Caco-2 (cell line): Measurements from ENCODE around the gene AGR2. TPM values are rescaled to one million over a fixed set of nuclear protein-coding genes. Genes with fewer than 3 reads are reported as not detected.
A peak's percentile ranks its signal among the peaks of the same experiment; 100 is the strongest.

Source experiments
- BruUV-seq: library from RNA; stranded (reverse); fragments of 400-500 nt; replicated peaks from 2 replicates; lab custom pipeline; 2021; lab: Mats Ljungman, UMichigan
- CTCF ChIA-PET: fragments of 300-600 bp; sonication (Branson Sonifier 250); formaldehyde crosslinking; loops from one replicate; lab custom pipeline; 2022; ENCODE audit warnings: antibody characterized with exemption; lab: Charles Lee
- POLR2A ChIA-PET: fragments of 300-600 bp; sonication (Branson Sonifier 250); formaldehyde crosslinking; loops from one replicate; lab custom pipeline; 2022; ENCODE audit warnings: antibody characterized with exemption; lab: Charles Lee
- DNase-seq, 2 experiments: peaks; one replicate each; pipeline versions ENCODE4 v3.0.0 to v3.0.0-alpha.2; 2020 to 2022
- H3K27me3 ChIP-seq: replicated peaks from 2 replicates; pipeline ENCODE4 v1.6.0; 2011; ENCODE audit warnings: low read length; ENCODE audit not compliant: control insufficient read depth, insufficient read depth
- H3K36me3 ChIP-seq: 2 replicates; pipeline ENCODE4 v1.5.1; 2011; ENCODE audit warnings: low read length; ENCODE audit not compliant: control insufficient read depth, insufficient read depth
- H3K4me1 ChIP-seq: fragments of 250-450 bp; sonication (Bioruptor Pico); 2 replicates; pipeline ENCODE4 v1.5.1; 2020; ENCODE audit warnings: mild to moderate bottlenecking
- H3K4me3 ChIP-seq: 2 replicates; pipeline ENCODE4 v1.5.1; 2011; ENCODE audit warnings: low read depth, mild to moderate bottlenecking, control low read depth, low read length
- H3K9me3 ChIP-seq: fragments of 250-450 bp; sonication (Bioruptor Pico); 2 replicates; pipeline ENCODE4 v1.5.1; 2020; ENCODE audit warnings: mild to moderate bottlenecking, moderate library complexity
- H3K27ac Mint-ChIP-seq: one replicate; pipeline ENCODE4 v1.8.0; 2022; ENCODE audit warnings: mixed read lengths; ENCODE audit not compliant: unreplicated experiment
- H3K27me3 Mint-ChIP-seq: one replicate; pipeline ENCODE4 v1.8.0; 2022; ENCODE audit warnings: mixed read lengths; ENCODE audit not compliant: insufficient read depth, unreplicated experiment
- H3K36me3 Mint-ChIP-seq: one replicate; pipeline ENCODE4 v1.8.0; 2022; ENCODE audit warnings: mild to moderate bottlenecking, mixed read lengths; ENCODE audit not compliant: insufficient read depth, unreplicated experiment
- H3K4me1 Mint-ChIP-seq: one replicate; pipeline ENCODE4 v1.8.0; 2022; ENCODE audit warnings: low read depth, mixed read lengths; ENCODE audit not compliant: unreplicated experiment
- H3K4me3 Mint-ChIP-seq: one replicate; pipeline ENCODE4 v1.8.0; 2022; ENCODE audit warnings: mild to moderate bottlenecking, moderate library complexity, mixed read lengths; ENCODE audit not compliant: unreplicated experiment
- H3K9me3 Mint-ChIP-seq: one replicate; pipeline ENCODE4 v1.8.0; 2022; ENCODE audit warnings: mixed read lengths; ENCODE audit not compliant: unreplicated experiment
- intact Hi-C: fragments of 100-400 bp; cut with micrococcal nuclease; formaldehyde crosslinking; loops from one replicate; pipeline ENCODE4 v1.10.0; 2022; ENCODE audit not compliant: unreplicated experiment
- total RNA-seq: library from RNA; stranded (reverse); gene quantifications from 2 replicates; pipeline ENCODE4 v1.2.3, GENCODE V29; 2022
- TF ChIP-seq, protein P1 (sequence below), 2 experiments: fragments of 200-600 bp in 1 of 2; IDR thresholded peaks; 1 replicate in 1 of 2; 2 replicates in 1 of 2; pipeline versions ENCODE4 v1.5.1 to v1.8.0; 2011 to 2022; ENCODE audit warnings: antibody characterized with exemption in 1 of 2, control low read depth in 1 of 2, inconsistent platforms in 1 of 2, low read depth in 1 of 2, low read length in 1 of 2, mild to moderate bottlenecking in 1 of 2, moderate library complexity in 1 of 2; ENCODE audit not compliant: insufficient read depth in 1 of 2, severe bottlenecking in 1 of 2, unreplicated experiment in 1 of 2

Gene AGR2
- total RNA-seq, 1 experiment from 2014 or later = 343 TPM

DNA sequence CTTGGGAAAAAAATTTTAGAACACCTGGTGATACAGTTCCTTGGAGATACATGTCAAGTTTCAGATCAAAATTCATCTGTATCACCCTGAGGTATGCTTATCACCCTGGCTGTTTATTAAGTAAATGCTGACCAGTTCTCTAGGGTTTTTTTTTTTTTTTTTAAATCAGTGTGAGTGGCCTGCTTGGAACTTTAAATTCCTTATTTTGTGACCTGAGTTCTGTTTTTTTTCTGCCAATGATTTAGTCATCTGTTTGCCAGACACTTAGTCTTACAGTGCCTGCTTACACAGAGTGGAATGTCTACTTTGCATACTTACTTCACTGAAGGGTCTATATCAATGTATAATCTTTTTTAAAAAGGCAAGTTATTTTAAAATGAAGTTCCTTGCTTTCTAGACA lies 49.4 kb downstream of the AGR2 start:
- TF ChIP-seq, protein P1, sequence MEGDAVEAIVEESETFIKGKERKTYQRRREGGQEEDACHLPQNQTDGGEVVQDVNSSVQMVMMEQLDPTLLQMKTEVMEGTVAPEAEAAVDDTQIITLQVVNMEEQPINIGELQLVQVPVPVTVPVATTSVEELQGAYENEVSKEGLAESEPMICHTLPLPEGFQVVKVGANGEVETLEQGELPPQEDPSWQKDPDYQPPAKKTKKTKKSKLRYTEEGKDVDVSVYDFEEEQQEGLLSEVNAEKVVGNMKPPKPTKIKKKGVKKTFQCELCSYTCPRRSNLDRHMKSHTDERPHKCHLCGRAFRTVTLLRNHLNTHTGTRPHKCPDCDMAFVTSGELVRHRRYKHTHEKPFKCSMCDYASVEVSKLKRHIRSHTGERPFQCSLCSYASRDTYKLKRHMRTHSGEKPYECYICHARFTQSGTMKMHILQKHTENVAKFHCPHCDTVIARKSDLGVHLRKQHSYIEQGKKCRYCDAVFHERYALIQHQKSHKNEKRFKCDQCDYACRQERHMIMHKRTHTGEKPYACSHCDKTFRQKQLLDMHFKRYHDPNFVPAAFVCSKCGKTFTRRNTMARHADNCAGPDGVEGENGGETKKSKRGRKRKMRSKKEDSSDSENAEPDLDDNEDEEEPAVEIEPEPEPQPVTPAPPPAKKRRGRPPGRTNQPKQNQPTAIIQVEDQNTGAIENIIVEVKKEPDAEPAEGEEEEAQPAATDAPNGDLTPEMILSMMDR (IDR thresholded peaks at IDR 0.05; ENCODE audit: insufficient read depth in 1 of 2, low read depth in 1 of 2, low read length in 1 of 2, severe bottlenecking in 1 of 2, unreplicated experiment in 1 of 2) = no peak
- BruUV-seq = no TSS peak
- Mint-ChIP-seq H3K27me3 (no peaks in the 10 kb centered on the region), H3K9me3 (no peaks in the 10 kb centered on the region), H3K4me3 (peak overlapping the region; percentile 92), H3K36me3 (peaks cover 27% of the 10 kb centered on the region), H3K4me1 (peaks cover 34% of the 10 kb centered on the region), H3K27ac (peak overlapping the region; percentile 84)
- POLR2A ChIA-PET = interaction anchor here (0.7 to 1.7 kb wide), 2 partner anchors 17 to 53 kb away, joined by 3 to 4 read pairs; no protein-coding TSS in a partner anchor
- H3K4me3 ChIP-seq = peak overlapping the region; percentile 91
- DNase-seq = no peak
- H3K4me1 ChIP-seq = peaks cover 28% of the 10 kb centered on the region
- CTCF ChIA-PET = no interaction called here
- intact Hi-C loops = loop anchor here (2.0 kb wide), 1 partner anchor 91 kb away; no protein-coding TSS in a partner anchor
- no peaks in the 10 kb centered on the region; the same call in 1 of the 2 replicates for H3K36me3 ChIP-seq
- H3K9me3 ChIP-seq = no peaks in the 10 kb centered on the region
- no peaks in the 10 kb centered on the region for H3K27me3 ChIP-seq

DNA sequence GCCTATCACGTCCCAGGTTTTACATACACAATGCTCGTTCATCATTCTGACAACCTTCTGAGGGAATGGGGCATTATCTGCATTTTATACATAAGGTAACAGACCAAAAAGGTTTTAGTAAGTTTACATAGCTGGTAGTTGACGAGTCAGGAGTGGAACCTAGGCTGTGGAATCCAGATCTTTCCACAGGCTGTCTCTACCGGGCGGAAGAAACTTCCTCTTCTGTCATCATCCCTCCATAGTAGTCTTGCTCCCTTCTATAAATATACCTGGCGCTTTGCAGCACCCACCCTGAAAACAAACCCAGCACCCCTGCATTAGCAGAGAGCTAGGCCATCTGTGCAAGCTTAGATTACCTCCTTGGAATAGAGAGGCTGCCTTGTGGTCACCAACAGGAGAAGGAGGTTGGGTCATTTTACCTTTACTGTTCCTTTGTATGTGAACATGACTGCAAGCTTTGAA lies 49.9 kb downstream of the AGR2 start:
- peak in 1 of 2 experiments; percentile 16 for DNase-seq
- Histone ChIP-seq H3K9me3 (no peaks in the 10 kb centered on the region), H3K4me1 (peaks cover 26% of the 10 kb centered on the region), H3K27me3 (no peaks in the 10 kb centered on the region), H3K4me3 (peak overlapping the region; percentile 91), H3K36me3 (no peaks in the 10 kb centered on the region; the same call in 1 of the 2 replicates)
- no peaks in the 10 kb centered on the region for H3K9me3 Mint-ChIP-seq
- CTCF ChIA-PET = no interaction called here
- intact Hi-C loops = loop anchor here (2.0 to 5.0 kb wide), 2 partner anchors 92 to 158 kb away; no protein-coding TSS in a partner anchor
- peak overlapping the region; percentile 92 for H3K4me3 Mint-ChIP-seq
- POLR2A ChIA-PET = interaction anchor here (1.7 kb wide), 1 partner anchor 17 kb away, joined by 4 read pairs; no protein-coding TSS in a partner anchor
- H3K36me3 Mint-ChIP-seq = peaks cover 22% of the 10 kb centered on the region
- BruUV-seq = TSS peak; percentile 45
- peak overlapping the region; percentile 84 for H3K27ac Mint-ChIP-seq
- no peaks in the 10 kb centered on the region for H3K27me3 Mint-ChIP-seq
- H3K4me1 Mint-ChIP-seq = peaks cover 29% of the 10 kb centered on the region
- TF ChIP-seq, protein P1 (IDR thresholded peaks at IDR 0.05; ENCODE audit: insufficient read depth in 1 of 2, low read depth in 1 of 2, low read length in 1 of 2, severe bottlenecking in 1 of 2, unreplicated experiment in 1 of 2) = no peak

DNA sequence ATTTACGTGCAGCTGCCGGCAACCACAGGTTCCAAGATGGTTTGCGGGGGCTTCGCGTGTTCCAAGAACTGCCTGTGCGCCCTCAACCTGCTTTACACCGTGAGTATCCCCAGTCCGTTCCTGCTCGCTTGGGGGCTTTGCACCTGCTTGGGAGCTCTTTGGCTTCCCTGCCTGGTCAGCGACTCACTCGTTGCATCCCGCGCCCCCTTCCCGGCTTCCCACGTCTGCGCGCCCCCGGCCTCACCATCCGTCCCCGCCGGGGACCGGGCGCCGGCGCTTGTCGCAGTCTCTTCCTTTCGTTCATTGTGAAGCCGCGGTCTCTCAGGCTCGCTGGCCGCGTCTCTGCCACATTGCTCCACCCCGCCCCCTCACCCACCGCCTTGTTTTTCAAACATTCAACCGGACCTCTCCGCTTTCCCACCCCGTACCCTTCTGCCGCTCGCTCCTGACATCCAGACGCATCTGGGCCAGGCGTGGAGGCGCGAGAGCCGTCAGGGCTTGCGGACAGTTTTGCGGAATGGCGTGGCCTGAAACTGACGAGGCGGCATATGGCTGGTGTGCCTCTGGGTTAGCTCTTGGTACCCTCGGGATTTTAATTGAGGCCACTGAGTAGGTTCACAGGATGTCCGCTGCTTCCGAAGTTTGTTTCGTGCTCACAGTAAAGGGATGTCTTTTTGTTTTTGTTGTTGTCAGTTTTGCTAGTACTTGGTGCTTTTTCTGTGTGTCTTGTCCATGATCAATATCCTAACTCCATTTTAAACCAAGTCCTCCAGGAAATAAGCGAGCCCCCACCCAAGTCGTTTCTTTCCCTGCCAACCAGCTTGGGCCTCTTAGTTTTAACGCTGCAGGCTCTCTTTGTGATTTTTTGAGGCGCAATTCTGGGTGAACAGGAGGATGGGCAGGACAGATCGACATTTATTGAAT lies 50.6 kb downstream of the AGR2 start:
- ChIA-PET POLR2A (interaction anchor here (1.7 kb wide), 1 partner anchor 16 kb away, joined by 4 read pairs; no protein-coding TSS in a partner anchor), CTCF (interaction anchor here (1.0 kb wide), 1 partner anchor 52 kb away, joined by 6 read pairs; no protein-coding TSS in a partner anchor)
- TF ChIP-seq, protein P1 (IDR thresholded peaks at IDR 0.05; ENCODE audit: insufficient read depth in 1 of 2, low read depth in 1 of 2, low read length in 1 of 2, severe bottlenecking in 1 of 2, unreplicated experiment in 1 of 2) = no peak
- Histone ChIP-seq H3K27me3 (no peaks in the 10 kb centered on the region), H3K36me3 (no peaks in the 10 kb centered on the region; the same call in 1 of the 2 replicates), H3K4me1 (peaks cover 25% of the 10 kb centered on the region), H3K4me3 (peak overlapping the region; percentile 91), H3K9me3 (no peaks in the 10 kb centered on the region)
- Mint-ChIP-seq H3K27ac (peak overlapping the region; percentile 84), H3K36me3 (peaks cover 21% of the 10 kb centered on the region), H3K9me3 (no peaks in the 10 kb centered on the region), H3K4me3 (peak overlapping the region; percentile 92), H3K4me1 (peaks cover 24% of the 10 kb centered on the region), H3K27me3 (no peaks in the 10 kb centered on the region)
- DNase-seq = peak; percentile 68 to 72
- BruUV-seq = no TSS peak
- intact Hi-C loops = loop anchor here (1.0 to 5.0 kb wide), 6 partner anchors 8 to 157 kb away; no protein-coding TSS in a partner anchor
